ENCODE data around the gene FDXACB1. TPM values are rescaled to one million over a fixed set of nuclear protein-coding genes. Genes with fewer than 3 reads are reported as not detected.

Gene FDXACB1
- total RNA-seq, 1 experiment from 2014 or later = 2.8 TPM

DNA sequence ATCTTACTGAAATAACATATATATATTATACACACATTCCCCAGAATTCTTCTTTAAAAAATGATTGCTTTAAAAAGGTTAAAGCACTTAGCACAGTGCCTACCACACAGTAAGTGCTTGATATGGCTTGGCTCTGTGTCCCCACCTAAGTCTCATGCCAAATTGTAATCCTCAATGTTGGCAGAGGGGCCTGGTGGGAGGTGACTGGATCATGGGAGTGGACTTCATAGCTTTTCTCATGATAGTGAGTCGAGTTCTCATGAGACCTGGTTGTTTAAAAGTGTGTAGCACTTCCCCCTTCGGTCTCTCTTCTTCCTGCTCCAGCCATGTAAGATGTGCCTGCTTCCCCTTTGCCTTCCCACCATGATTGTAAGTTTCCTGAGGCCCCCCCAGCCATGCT, 26.4 kb upstream of the FDXACB1 start:
- H3K56ac ChIP-seq (ENCODE audit: insufficient read length, low read depth, low read length) = no peak overlapping the region
- no peak overlapping the region for H4K91ac ChIP-seq (ENCODE audit: insufficient read length, low read depth, low read length)
- H3K27me3 Mint-ChIP-seq (ENCODE audit: low read depth) = no peaks in the 10 kb centered on the region
- no peak for DNase-seq
- no peaks in the 10 kb centered on the region for H3K9me3 ChIP-seq (ENCODE audit: control insufficient read depth, low read depth, low read length)
- no peak overlapping the region for H3K23ac ChIP-seq (ENCODE audit: insufficient read length, low read depth, low read length)
- no peak overlapping the region for H3K27ac ChIP-seq (ENCODE audit: insufficient read length, low read depth, low read length)
- H3K9me3 Mint-ChIP-seq = 0 out of 5 replicates have a peak, but pooled peaks cover 0 to 2% of the 10 kb centered on the region in 2 experiments
- H3K4me3 Mint-ChIP-seq = no peak overlapping the region
- no peaks in the 10 kb centered on the region for H3K4me1 ChIP-seq (ENCODE audit: insufficient read depth, low read length)
- no peak overlapping the region for H2BK20ac ChIP-seq (ENCODE audit: low read depth, low read length, poor library complexity, severe bottlenecking)
- no peak overlapping the region for H2AFZ ChIP-seq (ENCODE audit: low read length)
- H3K18ac ChIP-seq (ENCODE audit: insufficient read length, low read depth, low read length) = no peak overlapping the region
- H2BK120ac ChIP-seq (ENCODE audit: low read depth, low read length, poor library complexity, severe bottlenecking) = no peak overlapping the region
- no peaks in the 10 kb centered on the region for H3K23me2 ChIP-seq (ENCODE audit: insufficient read length, low read depth, low read length, poor library complexity, severe bottlenecking)
- no peak overlapping the region for H3K14ac ChIP-seq (ENCODE audit: insufficient read depth, low read length)
- WGBS (ENCODE audit: extremely low coverage, insufficient read length, low lambda C conversion rate) = no CpG with 5 or more reads among the region's 2 CpGs
- TF ChIP-seq, protein P1, sequence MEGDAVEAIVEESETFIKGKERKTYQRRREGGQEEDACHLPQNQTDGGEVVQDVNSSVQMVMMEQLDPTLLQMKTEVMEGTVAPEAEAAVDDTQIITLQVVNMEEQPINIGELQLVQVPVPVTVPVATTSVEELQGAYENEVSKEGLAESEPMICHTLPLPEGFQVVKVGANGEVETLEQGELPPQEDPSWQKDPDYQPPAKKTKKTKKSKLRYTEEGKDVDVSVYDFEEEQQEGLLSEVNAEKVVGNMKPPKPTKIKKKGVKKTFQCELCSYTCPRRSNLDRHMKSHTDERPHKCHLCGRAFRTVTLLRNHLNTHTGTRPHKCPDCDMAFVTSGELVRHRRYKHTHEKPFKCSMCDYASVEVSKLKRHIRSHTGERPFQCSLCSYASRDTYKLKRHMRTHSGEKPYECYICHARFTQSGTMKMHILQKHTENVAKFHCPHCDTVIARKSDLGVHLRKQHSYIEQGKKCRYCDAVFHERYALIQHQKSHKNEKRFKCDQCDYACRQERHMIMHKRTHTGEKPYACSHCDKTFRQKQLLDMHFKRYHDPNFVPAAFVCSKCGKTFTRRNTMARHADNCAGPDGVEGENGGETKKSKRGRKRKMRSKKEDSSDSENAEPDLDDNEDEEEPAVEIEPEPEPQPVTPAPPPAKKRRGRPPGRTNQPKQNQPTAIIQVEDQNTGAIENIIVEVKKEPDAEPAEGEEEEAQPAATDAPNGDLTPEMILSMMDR (conservative IDR thresholded peaks at IDR 0.05) = no peak
- no peaks in the 10 kb centered on the region; a peak in 1 of 7 replicates for H3K36me3 Mint-ChIP-seq (ENCODE audit: insufficient read depth in 1 of 3, low read depth in 3 of 3)
- no peaks in the 10 kb centered on the region for H3K27me3 ChIP-seq (ENCODE audit: insufficient read depth, low read length)
- no peak overlapping the region for H2BK12ac ChIP-seq (ENCODE audit: insufficient read length, low read depth, low read length)
- H4K8ac ChIP-seq (replicated peaks; ENCODE audit: insufficient read length, low read depth, low read length) = no peak overlapping the region
- no peak overlapping the region for H2AK5ac ChIP-seq (ENCODE audit: insufficient read length, low read length)
- H3T11ph ChIP-seq (ENCODE audit: low read length) = no peak overlapping the region
- no peaks in the 10 kb centered on the region for H3K79me1 ChIP-seq (ENCODE audit: insufficient read depth, low read depth, low read length, poor library complexity, severe bottlenecking)
- H3K9ac ChIP-seq (ENCODE audit: extremely low read depth, insufficient read length, low read length) = no peak overlapping the region
- no peak overlapping the region for H2BK5ac ChIP-seq (ENCODE audit: insufficient read length, low read length)
- no peak overlapping the region for H2BK15ac ChIP-seq (ENCODE audit: low read depth, low read length)
- no peaks in the 10 kb centered on the region for H4K20me1 ChIP-seq (ENCODE audit: control insufficient read depth, insufficient read depth, insufficient read length)
- H3K4me2 ChIP-seq (ENCODE audit: insufficient read depth, insufficient read length, low read length) = no peak overlapping the region
- H3K4me1 Mint-ChIP-seq = peaks cover 0 to 4% of the 10 kb centered on the region in 2 experiments; a peak in 2 of 4 replicates
- H3K79me2 ChIP-seq (ENCODE audit: insufficient read depth, low read length) = no peaks in the 10 kb centered on the region
- H3K27ac Mint-ChIP-seq = no peak overlapping the region
- no peak overlapping the region for H4K5ac ChIP-seq (ENCODE audit: insufficient read length, low read depth, low read length)
- no peak overlapping the region for H3K4ac ChIP-seq (ENCODE audit: low read depth, low read length)
